Fibroblast of the conjunctiva (primary cell): ENCODE results near the gene CDH12.

Experiments used
- DNase-seq: peaks from one replicate; pipeline ENCODE4 v3.0.0-alpha.2; 2010; ENCODE audit warnings: low read depth

The CDH12 gene

DNA sequence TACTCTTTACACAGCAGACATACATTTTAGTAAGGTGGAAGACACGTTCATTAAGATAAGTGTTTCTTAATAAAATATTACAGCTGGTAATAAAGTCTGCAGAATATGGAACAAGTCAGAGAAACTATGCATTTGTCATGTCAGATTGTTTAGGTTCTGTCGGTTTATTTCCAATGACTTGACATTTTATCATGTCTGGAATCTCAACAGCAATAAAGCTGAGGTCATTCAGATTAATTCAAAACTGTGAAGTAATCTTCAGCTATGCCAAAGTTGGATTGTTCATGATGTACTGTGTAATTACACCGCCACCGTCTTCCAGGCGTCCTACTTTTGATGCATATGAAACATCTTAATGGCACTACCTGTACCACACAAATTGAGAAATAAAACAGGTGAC lies 1032.6 kb downstream of the CDH12 start:
- DNase-seq: no peak

DNA sequence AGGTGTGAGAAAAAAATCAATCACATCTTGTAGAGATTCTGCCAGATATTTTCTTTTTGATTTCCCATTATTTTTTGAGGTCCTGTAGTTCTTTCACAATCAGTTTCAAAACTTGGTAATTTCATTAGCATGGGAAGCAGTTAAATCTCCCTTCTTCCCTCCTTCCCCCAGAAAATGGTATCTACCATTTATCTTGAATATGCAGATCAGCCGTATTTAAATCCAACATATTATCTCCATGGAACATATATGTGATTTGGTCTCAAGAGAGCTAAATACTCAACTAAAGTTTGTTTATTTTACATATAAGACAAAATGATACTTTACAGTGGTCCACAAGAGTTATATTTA lies 1034.8 kb downstream of the CDH12 start:
- no peak for DNase-seq

- no peak for DNase-seq
These were observed 1035.3 kb downstream of the CDH12 start for GRCh38 chr5:21817668-21818369.

DNA sequence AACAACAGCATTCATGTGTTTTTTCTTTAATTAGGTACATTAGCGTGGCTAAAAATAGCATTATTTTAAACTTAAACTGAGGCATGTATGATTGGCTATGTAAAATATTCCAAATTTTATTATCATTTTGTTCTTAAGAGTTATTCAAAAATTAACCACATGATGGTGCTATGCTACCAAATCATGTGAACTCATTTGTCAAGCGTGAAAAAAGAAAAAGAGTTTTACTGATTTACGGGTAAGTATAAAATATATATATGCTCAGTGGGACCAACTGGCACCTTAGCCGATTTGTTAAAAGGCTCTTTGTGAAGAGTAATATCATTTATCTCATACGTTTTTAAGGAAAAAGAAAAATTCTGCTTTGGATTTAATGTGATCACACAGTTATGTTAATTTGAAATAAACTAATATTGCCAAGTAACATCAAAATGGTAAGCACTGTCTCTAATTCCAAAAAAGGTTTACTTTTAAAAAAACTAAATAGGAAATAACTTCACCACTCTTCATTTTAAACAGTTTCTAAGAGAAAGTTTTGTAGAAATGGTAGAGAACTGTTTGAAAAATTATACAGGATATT lies 1042.3 kb downstream of the CDH12 start:
- DNase-seq: peak; percentile 16

DNA sequence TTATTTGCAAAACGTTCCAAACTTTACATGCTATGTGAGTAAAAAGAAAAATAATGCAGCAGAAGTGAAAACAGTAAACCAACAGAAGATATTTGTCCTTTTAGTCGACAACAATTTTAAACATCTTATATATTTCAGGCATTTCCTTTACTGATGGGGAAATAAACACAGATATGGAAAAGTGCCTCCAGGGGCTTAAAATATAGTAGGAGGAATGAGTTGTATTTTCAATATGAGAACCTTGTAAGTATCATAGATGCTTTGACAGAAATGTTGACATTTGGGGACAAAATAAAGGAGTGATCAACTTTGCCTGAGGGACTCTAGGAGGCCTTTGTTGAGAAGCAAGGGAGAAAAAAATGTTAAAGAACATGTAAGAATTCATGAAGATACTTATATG lies 1043.5 kb downstream of the CDH12 start:
- no peak for DNase-seq

DNA sequence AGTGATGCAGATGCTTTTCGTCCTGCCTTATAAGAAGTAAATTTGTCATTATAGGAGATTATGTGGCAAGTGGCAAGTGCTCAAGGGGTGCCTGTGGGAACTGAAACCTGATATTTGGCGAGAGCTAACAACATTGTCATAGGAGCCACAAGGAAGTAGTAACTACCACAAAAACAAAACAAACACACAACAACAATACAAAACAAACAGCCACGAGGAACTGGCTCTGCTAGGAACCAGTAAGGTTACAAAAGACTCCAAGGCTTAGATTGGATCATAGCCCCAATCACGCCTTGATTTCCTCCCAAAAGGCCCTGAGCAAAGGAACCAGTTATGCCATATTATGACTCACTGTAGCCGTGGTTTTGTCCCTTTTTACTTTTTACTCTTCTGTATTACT lies 1045.2 kb downstream of the CDH12 start:
- DNase-seq: no peak

GRCh38 chr5:21806943-21807342 lies 1046.2 kb downstream of the CDH12 start:
- DNase-seq: peak; percentile 70

GRCh38 chr5:21806271-21806670 lies 1046.9 kb downstream of the CDH12 start:
- no peak for DNase-seq

DNA sequence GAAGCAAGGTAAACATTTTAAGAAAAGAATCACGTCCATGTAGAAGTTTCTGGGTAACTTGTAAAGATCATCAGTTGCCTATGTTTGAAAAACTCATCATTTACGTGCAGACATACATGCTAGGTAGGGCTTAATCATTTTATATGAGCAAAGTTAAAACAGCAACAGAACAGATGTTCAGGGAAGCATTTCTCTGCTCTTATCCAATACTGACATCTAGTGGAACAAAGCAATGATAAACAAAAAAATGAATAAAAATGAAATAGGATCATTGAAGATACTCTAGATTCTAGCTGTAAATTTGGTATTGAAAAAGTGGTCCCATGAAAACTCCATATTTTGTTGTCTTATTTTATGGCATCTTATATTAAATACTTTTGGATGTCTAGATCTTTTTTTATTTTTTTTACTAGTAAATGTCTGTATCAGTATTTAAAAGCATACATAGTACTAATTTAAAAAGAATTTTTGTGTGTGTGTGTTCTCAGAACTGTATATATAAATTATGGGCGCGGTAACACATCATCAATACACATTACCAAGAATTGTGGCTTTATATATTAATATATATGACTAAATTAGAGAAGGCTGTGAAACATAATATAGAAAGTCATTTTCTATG lies 1050.2 kb downstream of the CDH12 start:
- peak; percentile 31 for DNase-seq

GRCh38 chr5:21802100-21802499 lies 1051.0 kb downstream of the CDH12 start:
- DNase-seq: no peak

GRCh38 chr5:21792748-21793147 lies 1060.4 kb downstream of the CDH12 start:
- DNase-seq: no peak

DNA sequence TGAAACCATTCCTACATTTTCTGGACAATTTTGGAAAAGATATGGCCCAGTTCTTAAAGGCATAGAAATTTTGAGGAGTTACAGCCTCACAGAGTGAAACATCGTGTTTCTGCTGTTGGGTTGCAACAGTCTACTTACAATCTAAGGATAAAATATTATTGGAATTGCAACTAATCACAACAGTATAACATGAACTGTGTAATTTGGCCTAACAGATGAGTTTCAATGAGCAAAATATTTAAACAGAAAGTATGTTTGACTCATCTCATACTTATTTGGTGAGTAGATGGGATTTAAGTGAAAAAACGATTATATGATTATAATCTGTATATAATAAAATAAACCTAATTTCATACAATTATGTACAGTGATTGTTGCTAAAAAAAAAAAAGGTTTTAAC lies 1061.8 kb downstream of the CDH12 start:
- DNase-seq: no peak

GRCh38 chr5:21784487-21784886 lies 1068.7 kb downstream of the CDH12 start:
- no peak for DNase-seq

DNA sequence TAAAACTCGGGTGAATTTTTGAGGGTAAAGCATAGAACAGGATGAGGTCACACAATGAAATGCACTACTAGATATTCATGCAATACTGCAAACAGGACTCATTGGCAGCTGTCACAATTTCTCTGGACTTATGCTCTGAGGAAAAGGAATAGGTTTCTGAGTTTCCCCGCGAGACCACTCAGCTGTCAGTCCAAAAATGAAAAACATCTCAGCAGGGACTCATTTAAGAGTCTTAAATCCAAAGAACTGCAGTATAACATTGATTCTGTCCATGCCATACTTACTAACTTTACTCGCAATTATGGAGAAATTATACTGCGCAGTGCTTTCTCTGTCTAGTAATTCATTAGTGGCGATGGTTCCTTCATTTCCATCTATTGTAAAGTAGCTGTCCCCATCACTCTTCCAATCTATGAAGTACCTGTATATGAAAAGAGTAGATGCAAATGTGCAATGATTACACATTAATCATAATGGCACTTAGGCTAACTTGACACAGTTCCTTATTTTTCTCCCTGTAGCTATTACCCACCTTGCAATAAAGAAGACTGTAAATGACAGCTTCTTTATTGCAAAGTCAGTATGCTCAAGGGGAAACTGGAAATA lies 1070.0 kb downstream of the CDH12 start:
- no peak for DNase-seq

- DNase-seq: no peak
These were observed 1076.7 kb downstream of the CDH12 start for GRCh38 chr5:21776466-21776865.

DNA sequence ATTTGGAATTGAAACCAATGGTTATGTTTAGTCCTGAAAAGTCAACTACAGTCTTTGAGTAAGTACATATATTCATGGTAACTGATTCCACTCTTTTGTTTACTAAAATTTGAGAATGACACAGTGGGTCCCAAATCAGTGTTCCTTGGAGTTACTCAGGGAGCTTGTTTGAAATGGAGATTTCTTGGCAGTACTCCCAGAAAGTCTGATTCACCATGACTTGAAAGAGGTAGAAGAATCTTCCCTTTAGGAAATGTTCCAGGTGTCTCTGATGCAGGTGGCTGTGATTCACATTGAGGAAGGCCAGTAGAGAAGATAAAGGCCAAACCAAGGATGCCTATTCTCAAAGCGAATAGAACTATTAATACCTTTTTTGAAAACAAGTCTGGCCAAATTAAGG lies 1078.3 kb downstream of the CDH12 start:
- no peak for DNase-seq

GRCh38 chr5:21774281-21774680 lies 1078.9 kb downstream of the CDH12 start:
- no peak for DNase-seq

GRCh38 chr5:21773456-21773855 lies 1079.7 kb downstream of the CDH12 start:
- no peak for DNase-seq

DNA sequence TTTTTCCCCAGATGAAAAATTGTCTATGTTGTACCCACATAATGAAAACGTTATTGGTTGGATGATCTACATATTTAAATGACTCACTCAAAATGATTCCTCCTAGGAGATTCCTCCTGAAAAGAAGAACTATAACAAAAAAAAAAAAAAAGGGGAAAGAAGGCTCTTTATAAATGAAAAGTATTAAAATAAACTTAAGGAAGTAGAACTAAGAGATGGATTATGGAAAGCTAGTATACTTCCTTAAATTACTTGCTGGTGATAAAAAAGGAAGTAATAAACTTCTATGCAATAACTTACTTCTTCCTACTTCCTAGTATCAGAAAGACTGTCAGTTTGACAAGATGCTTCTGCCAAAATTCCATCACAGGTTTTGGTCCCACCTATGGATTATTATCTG lies 1087.7 kb downstream of the CDH12 start:
- no peak for DNase-seq

DNA sequence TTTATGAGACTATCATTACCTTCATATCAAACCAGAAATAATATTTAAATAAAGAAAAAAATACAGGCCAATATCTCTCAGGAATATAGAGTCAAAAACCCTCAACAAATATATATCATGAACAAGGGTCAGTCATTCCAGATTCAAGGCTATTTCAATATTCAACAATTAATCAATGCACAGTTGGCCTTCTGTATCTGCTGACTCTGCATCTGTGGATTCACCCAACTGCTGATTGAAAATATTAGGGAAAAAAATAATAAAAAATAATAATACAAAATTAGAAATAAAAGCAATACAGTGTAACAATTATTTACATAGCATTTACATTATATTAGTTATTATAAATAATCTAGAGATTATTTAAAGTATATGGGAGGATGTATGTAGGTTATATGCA lies 1114.0 kb downstream of the CDH12 start:
- no peak for DNase-seq

DNA sequence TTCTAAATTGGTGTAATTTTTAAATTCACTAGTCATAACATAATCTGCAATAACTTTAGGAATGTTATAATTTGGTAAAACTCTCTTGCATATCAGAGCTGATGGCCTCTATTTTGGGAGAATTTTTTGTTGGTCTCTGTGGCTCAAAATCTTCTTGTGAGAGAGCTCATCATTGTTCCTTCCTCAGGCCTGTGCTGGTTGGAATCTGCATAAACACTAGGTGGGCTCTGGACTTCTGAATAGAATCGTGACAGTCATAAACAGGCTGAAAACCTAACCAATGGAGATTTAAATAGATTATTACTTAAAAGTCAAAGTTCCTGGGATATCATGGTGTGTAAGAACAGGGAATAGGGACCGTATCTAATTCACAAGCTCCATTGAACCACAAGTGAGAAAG lies 1129.6 kb downstream of the CDH12 start:
- no peak for DNase-seq

- DNase-seq: no peak
These were observed 1141.0 kb downstream of the CDH12 start for GRCh38 chr5:21711866-21712758.
